GM15510 (cell line): ENCODE measurements around the gene HLA-F.
A peak's percentile ranks its signal among the peaks of the same experiment; 100 is the strongest.

Experiments
- POLR2A ChIP-seq: IDR thresholded peaks from 3 replicates; pipeline ENCODE4 v1.6.1; 2011; ENCODE audit warnings: borderline replicate concordance; ENCODE audit not compliant: insufficient read length; ENCODE audit errors: extremely low read depth

HLA-F gene

DNA sequence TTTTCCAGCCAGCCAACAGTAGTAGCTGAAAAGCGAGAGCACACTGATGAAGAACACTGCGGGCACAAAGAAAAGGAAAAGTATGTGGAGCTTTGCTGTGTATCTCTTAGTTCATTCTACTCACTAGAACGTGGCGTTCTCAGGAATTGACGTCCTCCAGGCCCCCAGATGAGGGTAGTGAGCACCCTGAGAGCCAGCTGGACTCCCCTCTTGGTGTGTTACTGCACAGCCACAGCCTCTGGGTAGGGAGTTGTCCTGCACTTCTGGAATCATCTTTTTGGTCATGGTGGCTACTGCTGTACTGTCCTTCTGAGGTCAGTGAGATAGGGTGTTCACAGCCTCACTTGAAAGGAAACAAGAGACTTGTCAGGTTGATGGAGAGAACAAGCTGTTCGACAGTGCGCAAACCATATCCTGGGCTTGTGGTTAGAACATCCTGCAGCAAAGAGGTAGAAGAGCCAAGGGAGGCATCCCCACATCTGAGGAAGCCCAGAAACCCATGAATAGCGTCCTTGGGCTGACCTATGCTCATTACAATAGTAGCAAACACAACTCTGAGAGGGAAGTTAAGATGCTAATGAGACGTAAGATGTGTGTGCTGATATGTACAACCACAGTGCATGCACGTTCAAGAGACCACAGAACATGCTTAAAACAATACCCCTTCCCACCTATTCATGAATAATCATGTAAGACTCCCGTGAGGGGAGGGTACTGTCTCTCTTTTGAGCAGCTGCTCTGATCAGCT, 14.6 kb upstream of the HLA-F start:
- TF ChIP-seq POLR2A: no peak

DNA sequence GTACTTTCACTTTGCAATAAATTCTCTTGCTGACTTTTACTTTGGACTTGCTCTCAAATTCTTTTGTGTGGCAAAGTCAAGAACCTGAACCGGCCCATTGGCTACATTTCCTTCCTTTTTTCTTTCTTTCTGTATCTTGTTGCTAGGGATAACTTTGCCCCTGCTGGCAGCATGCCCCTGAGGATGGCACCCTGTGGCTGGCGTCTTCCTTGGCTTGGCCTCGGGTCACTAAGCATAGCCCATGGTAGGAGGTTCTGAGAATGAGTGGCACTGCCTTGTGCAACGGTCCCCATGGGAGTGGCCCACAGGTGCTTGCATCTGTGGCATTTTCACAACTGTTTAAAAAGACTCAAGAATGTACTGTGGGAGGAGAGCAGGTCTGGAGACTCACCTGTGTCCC, 14.0 kb upstream of the HLA-F start:
- no peak for TF ChIP-seq POLR2A

DNA sequence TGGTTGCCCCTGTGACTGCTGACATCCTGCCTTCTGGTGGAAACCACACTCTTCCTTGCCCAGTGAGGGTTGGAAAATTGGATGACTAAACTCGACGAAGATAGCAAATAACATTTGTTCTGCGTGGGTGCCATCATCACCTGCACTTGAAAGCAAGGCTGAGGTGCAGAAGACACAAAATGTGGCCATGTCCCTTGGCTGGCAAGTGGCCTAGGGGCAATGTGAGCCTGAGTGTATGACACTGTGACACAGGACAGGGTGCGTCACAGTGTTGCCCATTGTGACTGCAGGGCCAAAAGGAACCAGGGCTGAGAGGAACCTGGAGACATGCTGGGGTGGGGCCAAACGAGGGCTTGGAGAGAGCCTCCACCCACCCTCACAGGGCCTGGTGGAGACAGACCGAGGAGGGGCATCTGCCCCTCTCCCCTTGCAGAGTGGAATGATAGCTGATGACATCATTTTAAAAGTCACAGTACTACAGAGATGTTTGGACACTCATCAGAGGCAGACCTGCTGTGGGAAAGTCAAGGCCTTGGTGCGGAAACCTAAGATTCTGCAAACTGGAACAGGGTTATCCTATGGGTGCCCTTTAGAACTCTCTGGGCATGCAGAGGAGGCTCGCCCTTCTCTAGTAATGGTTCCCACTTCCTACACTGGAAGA, 12.8 kb upstream of the HLA-F start:
- no peak for TF ChIP-seq POLR2A

DNA sequence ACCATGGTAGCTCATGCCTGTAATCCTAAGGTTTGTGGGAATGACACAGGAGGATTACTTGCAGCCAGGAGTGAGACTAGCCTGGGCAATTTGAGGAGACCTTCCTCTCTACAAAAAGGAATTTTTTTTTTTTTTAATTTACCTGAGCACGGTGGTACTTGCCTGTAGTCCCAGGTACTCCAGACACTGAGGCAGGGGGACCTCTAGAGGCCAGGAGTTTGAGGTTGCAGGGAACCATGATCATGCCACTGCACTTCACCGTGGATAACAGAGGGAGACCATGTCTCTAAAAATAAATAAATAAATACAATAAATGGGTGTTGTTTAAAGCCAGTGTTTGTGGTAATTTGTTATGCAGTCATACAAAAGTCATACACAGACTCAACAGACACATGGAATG, 2.4 kb upstream of the HLA-F start:
- no peak for TF ChIP-seq POLR2A

DNA sequence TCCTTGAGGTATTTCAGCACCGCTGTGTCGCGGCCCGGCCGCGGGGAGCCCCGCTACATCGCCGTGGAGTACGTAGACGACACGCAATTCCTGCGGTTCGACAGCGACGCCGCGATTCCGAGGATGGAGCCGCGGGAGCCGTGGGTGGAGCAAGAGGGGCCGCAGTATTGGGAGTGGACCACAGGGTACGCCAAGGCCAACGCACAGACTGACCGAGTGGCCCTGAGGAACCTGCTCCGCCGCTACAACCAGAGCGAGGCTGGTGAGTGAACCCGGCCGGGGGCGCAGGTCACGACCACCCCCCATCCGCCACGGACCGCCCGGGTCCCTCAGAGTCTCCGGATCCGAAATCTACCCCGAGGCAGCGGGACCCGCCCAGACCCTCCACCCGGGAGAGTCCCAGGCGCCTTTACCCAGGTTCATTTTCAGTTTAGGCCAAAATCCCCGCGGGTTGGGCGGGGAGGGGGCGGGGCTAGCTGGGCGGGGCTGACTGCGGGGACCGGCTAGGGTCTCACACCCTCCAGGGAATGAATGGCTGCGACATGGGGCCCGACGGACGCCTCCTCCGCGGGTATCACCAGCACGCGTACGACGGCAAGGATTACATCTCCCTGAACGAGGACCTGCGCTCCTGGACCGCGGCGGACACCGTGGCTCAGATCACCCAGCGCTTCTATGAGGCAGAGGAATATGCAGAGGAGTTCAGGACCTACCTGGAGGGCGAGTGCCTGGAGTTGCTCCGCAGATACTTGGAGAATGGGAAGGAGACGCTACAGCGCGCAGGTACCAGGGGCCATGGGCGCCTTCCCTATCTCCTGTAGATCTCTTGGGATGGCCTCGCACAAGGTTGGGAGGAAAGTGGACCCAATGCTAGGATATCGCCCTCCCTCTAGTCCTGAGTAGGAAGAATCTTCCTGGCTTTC, 693 bp downstream of the HLA-F start:
- peak; percentile 46 for TF ChIP-seq POLR2A

DNA sequence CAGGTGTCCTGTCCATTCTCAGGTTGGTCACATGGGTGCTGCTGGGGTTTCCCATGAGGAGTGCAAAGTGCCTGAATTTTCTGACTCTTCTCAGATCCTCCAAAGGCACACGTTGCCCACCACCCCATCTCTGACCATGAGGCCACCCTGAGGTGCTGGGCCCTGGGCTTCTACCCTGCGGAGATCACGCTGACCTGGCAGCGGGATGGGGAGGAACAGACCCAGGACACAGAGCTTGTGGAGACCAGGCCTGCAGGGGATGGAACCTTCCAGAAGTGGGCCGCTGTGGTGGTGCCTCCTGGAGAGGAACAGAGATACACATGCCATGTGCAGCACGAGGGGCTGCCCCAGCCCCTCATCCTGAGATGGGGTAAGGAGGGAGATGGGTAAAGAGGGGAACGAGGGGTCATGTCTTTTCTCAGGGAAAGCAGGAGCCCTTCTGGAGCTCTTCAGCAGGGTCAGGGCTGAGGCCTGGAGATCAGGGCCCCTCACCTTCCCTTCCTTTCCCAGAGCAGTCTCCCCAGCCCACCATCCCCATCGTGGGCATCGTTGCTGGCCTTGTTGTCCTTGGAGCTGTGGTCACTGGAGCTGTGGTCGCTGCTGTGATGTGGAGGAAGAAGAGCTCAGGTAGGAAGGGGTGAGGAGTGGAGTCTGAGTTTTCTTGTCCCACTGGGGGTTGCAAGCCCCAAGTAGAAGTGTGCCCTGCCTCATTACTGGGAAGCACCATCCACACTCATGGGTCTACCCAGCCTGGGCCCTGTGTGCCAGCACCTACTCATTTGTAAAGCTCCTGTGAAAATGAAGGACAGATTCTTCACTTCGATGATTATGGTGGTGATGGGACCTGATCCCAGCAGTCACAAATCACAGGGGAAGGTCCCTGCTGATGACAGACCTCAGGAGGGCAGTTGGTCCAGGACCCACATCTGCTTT, 2.0 kb downstream of the HLA-F start:
- no peak for TF ChIP-seq POLR2A

DNA sequence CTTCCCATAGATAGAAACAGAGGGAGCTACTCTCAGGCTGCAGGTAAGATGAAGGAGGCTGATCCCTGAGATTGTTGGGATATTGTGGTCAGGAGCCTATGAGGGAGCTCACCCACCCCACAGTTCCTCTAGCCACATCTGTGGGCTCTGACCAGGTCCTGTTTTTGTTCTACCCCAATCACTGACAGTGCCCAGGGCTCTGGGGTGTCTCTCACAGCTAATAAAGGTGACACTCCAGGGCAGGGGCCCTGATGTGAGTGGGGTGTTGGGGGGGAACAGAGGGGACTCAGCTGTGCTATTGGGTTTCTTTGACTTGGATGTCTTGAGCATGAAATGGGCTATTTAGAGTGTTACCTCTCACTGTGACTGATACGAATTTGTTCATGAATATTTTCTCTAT, 2.8 kb downstream of the HLA-F start:
- TF ChIP-seq POLR2A: no peak

DNA sequence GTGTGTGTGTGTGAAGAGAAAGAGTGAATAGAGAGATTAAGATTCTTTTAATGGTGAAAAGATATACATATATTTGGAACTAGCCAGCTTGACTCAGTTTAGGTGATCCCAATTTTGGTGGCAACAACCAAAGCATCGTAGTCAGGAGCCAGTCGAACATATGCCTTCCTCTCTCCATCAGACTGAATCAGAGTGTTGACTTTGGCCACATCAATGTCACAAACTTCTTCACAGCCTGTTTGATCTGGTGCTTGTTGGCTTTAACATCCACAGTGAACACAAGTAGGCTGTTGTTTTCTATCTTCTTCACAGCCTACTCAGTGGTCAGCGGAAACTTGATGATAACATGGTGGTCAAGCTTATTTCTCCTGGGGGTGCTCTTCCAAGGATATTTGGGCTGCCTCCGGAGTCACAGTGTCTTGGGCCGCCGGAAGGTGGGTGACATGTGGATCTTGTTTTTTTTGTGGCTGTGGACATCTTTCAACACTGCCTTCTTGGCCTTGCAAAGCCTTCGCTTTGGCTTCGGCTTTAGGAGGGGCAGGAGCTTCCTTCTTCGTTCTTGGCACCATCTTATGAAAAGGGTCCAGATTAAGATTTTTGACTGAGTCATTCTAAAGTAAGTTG, 3.4 kb downstream of the HLA-F start:
- TF ChIP-seq POLR2A: no peak

DNA sequence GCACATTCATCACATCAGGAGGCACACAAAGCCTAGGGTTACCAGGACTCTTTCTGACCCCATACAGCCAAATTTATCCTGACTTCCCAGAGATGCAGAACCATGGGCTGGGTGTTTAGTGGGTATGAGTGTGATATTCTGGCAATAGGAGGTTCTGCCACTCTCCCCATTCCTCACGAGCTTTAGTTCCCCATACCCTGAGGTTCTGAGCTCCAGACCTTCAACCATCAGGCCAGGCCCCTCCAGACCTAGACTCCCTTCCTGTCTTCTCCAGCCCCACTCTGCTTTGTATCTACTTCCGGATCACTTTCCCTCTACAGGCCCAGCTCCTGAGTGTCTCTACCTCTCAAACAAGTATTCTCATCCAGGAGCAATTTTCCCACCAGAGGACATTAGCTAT, 4.4 kb downstream of the HLA-F start:
- TF ChIP-seq POLR2A: no peak

DNA sequence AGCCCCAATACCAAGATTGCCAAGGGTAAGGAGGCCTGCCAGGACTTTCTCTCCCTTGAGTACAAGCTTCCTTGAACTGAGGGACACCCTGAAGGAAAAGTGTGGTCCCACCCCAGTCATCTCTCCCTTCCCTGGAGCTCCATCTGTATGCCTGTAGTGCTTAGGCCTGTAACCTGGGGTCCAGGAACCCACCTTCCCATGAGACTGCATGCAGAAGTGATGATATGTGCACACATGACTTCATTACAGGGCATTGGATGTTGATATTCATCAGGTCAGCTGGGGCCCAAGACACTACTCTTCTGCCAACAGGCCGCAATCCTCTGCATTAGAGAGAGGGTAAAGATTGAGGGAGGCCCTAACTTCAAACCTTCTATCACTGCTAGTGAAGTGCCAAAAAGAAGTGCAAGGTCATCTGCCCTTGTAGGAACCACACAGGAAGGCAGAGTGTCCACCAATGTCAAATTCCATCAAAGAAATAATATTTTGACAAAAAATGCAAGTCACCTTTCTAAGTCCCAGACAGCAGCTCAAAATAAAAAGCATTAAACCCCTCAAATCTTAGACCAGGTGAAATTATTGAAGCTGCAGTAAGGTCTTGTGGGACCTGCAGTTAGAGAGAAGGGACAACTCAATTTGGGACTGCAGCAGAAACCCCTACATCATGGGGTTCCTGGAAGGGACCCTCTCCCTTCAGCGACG, 5.1 kb downstream of the HLA-F start:
- TF ChIP-seq POLR2A: no peak

DNA sequence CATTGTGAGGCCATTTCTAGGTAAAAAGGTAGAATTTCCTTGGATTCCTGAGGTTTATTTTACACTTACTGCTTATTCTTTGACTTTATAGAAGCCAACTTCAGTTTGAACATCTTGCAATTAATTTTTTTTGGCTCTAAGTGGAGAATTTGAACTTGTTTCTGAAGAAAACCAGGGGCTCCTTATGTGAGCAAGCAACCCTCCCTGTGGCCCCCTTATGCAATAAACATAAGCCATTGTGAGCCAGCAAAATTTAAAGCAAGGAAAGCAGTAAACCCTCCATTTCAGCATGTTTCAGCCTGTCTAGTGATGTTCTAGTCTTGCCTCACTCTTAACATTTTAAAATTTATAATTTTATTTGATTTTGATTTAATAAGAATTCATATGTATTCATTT, 5.6 kb downstream of the HLA-F start:
- TF ChIP-seq POLR2A: no peak

DNA sequence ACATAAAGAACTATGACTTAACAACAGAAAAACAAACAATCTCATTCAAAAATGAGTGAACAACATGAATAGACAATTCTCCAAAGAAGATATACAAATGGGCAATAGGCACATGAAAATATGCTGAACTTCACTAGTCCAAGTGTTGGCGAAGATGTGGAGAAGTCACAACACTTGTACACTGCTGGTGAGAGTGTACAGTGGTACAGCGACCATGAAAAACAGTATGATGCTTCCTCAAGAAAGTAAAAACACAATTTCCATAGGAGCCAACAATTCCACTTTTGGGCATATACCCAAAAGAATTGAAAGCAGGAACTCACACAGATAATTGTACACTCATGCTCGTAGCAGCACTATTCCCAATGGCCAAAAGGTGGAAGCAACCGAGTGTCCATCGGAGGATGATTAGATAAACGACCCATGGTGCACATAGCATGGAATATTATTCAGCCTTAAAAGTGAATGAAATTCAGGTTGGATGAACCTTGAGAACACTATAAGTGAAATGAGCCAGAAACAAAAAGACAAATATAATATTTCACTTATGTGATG, 6.6 kb downstream of the HLA-F start:
- peak; percentile 23 for TF ChIP-seq POLR2A

DNA sequence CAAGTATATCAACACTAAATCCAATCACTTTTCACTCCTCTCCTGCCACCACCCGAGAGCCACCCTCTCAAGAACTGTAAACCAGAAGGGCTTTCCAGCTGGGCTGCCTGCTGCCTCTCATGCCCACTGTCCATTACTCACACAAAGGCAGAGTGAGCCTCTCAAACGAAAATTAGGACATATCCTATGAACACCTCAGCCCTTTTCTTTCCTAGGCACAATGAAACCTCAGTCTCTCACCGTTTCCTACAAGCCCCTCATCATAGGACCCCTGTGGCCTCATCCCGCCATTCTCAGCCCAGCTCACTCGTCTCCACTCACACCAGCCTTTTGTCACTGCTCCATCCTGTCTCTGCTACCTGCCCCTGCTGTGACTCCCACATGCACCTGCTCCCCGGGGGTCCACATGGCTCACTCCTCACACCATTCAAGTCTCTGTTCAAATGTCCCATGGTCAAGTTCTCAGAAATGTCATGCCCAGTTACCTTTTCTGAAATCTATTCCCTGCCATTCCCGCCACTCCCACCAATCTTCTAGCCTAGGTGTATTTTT, 7.4 kb downstream of the HLA-F start:
- no peak for TF ChIP-seq POLR2A
